GM19238 (cell line): ENCODE results near the gene CDC5L.

Experiments used
- DNase-seq: peaks from one replicate; pipeline ENCODE4 v3.0.0; 2011; ENCODE audit warnings: low spot score; ENCODE audit not compliant: insufficient read length

CDC5L gene

DNA sequence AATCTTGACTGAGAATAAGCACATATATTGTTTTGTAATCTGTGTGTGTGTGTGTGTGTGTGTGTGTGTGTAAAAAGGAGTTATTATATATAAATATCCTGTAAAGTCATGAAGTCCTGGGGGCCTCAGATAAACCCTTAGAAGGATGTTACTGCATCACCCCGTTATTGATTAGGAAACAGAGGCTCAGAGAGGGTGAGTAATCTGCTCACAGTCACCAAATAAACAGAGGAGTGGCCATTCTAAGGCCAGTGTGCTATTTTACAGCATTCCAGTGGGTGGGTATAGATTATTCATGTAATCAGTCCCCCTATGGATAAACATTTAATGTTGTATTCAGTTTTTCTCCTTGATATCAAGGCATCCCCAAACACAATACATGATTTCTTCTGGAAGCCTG, 87.1 kb downstream of the CDC5L start:
- no peak for DNase-seq

DNA sequence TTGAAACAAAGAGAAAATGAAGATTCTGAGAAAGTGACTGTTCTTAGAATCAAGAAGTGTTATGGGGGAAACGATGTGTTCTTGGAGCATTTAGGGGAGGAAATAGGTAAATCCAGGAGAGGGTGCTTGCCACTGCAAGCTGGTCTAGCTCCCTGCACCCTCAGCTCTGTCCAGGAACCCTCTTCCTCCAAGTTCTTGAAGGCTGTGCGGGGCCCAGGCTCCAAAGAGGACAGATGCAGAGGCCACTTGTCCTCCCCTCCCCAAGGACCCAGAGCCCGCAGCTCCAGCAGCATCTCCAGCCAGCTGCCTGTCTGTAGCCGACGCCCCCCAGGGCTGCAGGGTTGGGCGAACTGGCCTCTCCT, 87.9 kb downstream of the CDC5L start:
- no peak for DNase-seq

DNA sequence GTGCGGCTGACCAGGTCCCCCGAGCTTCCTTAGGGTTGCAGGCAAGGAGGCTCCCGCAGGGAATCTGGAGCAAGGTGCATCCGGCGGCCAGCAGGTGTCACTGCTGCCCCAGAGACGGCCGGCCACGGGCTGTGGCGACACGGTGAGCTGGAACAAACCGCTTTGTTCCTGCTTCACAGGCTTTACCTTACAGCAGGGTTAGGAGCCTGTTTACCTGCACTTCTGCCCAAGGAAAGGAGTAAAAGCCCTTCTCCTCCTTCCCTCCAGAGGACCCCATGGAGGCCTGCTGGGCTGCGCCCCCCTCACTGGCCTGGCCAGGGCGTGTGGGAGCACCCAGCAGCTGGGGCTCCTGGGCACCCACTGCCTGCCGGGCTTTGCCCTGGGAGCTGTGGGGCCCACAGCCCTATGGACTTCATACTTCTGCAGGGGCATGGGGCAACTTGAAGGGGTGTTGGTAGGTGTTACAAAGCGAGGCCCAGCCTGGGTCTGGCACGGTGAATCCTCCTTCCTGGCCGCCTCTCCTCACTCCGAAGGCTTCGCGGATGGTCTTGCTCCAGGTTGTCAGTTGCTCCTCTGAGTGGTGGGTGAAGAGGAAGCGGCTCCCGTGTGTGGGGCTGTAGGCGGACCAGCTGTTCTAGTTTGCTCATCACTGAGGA, 88.4 kb downstream of the CDC5L start:
- peak; percentile 76 for DNase-seq

DNA sequence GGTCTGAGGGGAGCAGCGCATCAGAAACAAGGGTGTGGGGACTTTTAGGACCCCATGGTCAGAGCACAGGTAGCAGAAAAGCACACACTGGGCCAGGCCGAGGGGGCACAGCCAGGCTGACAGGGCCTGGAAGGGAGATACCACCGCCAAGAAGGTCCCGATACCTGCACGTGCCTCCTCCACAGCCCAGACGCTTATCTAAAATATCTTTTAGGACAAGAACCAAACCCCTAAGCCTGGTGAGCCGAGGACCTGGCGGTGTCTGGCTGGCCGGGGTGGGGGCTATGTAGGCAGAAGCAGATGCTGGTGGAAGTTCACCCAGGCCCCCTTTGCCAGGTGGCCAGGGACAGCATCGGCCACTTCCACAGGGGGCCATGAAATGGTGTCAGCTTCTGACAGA, 89.3 kb downstream of the CDC5L start:
- no peak for DNase-seq

DNA sequence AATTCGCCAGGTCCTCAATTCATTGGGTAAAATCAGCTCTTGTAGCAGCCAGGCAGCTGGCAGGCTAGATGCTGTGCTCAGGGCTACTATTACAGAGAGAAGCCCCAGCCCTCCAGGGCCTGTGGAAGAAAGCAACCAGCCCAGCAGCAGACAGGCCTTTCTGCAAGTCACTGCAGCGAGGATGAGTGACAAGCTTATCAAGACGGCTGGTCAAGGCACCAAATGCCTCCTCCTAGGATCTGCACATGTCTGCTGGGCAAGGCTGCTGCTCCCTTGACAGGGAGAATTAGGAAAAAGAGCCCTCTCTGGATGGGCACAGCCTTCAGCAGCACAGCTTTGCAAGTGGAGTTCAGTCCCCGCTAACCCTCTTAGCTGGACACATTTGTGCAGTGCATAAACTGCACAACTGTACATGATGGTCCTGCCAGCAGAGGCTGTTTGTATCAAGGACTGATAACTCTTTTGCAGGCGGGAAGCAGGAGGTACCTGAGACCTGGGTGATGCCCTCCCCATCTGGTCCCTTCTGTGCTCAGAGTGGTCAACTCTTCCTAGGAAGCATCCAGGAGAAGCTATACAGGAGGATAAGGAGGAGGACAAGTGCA, 89.9 kb downstream of the CDC5L start:
- no peak for DNase-seq

DNA sequence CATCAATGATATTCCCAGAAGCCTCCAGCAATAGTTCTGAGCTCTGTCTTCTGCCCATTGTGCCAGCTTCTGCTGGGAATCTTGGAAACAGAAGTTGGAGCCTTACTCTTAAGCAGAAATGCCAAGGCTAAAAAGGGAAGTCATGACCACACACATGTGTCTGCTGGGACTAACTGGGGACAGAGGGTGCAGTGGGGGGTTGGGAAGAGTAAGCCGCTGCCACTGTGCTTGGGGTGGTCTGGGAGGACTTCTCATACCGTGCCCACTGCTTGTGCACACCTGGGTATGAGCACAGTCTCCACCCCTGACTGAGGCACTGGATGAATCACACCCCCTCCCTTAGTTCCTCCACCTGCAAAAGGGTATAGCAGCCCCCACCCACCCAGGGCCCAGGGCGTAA, 90.7 kb downstream of the CDC5L start:
- no peak for DNase-seq

DNA sequence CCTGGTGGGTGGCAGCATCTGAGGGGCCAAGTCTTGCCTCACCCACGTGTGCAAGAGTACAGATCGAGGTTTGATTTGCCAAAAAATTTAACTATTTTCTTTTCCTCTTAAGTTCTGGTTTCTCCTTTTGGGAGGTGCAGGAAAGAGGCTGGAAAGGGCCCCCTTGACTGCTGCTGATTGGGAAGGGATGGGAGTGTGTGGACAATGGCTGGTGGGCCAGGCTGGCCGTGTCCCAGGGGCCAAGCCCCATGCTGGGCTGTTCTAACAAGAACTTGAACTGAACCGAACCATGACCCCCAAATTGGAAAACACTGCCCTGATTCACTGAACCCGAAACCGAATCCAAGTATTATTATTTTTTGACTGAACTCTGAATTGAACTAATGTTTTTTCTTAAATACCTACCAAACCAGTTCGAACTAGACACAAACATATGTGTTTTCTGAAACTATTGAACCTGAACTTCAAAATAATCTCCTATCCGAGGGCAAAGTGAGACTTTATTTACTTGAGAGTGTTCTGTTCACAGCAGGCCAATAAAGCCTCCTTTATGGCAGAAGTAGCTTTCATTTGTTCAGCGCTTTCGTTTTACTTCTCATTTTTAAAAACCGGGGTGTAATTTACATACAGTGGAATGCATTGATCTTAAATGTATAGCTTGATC, 91.2 kb downstream of the CDC5L start:
- DNase-seq: no peak

DNA sequence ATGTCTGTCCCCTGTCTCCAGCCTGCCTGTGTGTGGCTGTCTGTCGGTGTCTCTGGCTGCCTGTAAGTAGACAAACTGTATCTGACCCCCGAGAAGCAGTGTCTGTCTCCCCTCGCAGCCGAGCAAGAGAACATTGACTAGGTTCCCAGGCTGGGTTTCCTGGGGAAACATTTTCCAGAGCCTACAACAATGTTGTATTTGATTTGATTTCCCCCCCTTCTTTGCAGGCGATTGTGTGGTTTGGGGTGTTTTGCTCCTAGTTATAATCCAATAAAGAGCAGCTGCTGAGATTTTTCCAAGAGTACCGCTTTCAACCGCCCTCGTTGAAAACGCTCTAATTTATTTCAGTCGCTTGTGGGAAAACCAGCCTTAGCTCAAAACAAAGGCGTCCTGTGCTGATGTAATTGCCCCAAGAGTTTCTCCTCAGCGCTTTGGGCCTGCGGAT, 92.6 kb downstream of the CDC5L start:
- DNase-seq: no peak

DNA sequence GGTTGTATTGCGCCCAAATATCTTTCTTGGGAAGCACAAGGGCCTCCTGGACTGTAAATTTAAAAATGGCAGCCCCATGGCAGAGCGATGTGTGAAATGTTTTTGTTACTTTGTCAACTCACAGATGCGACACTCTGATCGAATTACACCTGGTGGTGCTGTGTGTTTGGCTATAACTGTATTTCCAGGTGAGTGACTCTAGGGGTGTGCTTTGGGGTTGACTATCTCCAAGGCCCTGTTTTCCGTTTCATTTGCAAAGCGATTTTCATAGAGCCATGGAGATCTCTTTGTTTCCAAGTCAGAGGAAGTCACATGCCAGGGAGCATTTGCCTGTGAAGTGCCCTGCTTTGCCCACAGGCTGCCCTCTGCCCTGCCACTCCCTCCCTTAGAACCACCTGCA, 93.5 kb downstream of the CDC5L start:
- DNase-seq: no peak

DNA sequence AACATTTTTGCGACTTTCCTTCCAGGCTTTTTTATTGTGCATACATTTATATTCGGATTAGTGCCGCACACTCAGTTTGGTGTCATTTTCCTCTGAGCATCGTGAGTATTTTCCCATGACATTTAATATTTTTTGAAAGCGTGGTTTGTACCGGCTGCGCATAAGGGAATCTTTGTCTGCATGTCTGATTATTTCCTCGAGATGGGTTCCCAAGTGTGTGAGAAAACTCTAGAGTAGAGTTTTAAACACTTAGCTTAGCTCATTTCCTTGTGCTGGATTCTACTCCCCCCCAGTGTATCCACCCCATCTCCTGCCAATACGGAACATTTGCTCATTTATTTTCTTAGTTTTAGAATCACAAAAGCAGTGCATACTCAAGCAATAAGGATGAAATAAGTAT, 94.3 kb downstream of the CDC5L start:
- DNase-seq: no peak

DNA sequence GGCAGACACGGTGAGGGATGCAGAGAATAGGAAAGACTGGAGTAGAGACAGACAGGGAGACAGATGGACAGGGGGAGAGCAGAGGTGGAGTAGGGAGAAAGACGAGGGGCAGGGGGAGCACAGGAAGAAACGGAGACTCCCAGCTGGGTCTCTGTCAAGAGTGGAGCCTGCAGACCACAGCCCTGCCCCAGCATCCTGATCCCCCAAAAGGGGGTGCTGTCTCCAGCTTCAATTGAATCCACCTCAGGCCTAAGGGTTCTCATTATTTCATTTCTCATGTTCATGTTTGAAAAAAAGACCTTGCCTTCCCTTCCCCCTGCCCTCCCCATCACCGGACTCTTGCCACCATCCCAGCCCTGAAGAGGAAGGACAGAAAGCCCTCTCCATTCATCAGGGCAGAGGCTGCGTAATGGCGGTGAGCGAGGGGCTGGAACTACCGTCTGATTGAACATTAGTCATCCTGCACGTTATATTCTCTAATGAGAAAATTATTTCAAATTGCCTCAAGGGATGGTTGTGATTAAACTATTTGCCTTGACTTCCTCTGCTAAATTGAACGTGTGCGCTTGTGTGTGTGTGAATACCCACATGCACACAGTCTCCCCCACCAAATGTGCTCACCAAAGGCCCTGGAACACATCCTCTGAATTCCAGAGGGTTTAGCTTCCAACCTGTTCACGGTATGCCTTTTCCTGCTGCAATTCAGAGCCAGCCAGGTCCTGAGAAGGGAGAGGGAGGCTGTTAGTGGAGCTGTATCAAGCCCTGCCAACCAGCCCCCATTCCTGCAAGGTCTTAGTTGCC, 98.3 kb downstream of the CDC5L start:
- DNase-seq: no peak

DNA sequence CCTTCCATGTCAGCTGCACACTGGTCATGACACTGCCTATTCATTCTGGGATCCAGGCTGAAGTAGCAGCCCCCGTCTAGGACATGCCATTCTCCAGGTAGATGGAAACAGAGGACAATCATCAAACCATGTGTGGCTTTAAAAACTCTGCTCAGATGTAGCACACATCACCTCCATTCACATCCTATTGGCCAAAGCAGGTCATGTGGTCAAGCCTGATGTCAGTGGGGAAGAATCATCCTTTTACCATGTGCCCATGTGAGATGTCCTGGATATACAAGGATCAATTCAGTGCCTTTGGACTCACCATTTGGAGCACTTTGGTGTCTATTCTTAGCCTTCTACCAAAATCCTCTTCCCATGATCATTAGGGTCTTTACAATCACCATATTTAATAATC, 99.5 kb downstream of the CDC5L start:
- no peak for DNase-seq

DNA sequence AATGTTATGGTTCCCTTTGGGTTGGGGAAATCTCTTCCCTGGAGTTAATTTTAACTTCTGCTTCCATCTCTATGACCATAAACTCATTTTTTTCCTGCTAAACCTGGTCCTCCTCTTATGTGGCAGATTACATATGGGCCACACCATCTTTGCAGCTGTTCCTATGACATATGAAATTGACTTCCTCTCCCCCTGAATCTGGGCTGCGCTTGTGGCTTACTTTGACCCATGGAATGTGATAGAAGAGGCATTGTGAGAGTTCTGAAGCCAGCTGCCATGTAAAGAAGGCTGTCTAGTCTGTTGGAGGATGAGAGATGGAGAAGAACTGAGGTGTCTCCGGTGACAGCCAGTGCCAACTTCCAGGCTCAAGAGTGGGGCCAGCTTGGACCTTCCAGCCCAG, 100.1 kb downstream of the CDC5L start:
- DNase-seq: no peak

DNA sequence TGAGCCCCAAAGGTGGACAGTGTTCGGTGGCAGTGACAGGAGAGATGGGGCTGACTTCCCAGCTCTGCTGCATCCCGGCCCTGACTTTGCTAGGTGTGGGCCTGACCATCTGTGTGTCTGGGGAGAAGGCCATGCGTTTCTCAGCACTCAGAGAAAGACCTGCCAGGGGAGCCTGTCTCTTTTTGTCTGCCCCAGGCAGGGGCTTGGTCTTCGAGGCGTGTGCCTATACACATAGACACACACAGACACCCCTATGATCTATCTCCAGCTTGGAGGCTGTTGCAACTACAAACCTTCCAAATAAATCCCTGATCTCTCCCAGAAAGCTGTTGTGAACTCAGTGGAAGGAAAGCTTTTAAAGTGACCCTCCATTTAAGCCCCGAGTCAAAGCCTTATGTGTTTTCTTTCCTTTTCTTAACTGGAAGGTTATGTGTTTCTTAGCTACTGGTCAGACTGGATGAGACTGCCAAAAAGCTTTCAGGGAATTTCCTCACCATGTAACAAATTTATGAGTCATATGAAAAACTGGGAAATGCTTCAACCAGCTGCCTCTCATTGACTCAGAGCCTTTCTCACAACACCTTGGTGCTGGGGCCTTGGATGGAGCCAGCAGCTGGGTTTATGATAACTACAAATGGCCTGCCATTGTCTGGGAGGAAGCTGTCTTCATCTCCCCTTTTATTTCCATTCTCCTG, 102.6 kb downstream of the CDC5L start:
- DNase-seq: no peak

DNA sequence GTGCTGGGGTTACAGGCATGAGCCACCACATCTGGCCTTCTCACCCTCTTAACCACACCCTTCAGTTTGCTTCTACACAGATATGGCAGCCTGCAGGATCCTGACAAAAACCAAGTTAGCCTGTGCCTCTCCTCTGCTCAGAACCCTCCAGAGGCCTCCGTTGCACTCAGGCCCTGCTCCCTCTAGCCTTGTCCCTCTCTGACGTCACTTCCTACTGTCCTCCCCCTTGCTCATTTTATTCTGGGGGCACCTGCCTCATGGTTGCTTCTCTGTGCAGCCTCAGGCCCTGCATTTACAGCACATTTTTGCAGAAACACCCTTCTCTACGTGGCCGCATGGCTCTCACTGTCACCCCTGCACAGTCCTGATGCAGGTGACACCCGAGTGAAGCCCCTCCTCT, 105.6 kb downstream of the CDC5L start:
- no peak for DNase-seq

DNA sequence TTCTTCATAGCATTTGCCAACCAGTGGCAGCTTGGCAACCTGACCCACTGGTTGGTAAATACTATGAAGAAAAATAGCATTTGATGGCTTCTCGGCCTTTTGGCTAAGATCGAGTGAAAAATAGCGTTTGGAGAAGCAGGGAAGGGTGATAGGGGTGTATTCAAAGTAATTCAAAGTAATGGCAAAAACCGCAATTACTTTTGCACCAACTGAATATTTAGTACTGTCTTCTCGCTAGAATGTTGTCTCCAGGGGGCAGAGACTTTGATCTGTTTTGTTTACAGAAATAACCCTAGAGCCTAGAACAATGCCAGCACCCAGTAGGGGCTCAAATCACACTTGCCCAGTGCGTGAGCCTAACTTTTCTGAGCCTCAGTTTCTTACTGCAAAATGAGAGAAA, 106.1 kb downstream of the CDC5L start:
- no peak for DNase-seq

DNA sequence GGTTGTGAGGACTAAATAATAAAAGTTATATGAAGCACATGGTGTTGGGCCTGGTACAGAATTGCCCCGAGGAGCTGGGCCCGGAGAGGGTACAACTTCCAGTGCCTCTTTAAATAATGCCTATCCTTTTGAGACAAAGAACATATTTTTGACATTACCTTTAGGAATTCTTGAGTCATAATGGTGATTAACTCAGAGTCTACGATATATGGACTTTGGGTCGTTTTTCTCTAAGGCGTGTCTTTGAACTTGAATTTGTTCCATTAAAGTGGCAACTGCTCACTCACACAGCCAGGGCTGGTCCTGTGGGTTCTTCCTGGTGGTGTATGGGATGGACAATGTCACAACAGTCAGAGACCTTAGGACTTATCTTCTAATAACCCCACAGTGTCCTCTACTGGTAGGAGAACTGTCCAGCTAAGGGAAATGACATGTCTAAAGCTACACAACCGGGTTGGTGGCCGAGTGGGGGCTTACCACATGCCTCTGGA, 106.5 kb downstream of the CDC5L start:
- DNase-seq: no peak

DNA sequence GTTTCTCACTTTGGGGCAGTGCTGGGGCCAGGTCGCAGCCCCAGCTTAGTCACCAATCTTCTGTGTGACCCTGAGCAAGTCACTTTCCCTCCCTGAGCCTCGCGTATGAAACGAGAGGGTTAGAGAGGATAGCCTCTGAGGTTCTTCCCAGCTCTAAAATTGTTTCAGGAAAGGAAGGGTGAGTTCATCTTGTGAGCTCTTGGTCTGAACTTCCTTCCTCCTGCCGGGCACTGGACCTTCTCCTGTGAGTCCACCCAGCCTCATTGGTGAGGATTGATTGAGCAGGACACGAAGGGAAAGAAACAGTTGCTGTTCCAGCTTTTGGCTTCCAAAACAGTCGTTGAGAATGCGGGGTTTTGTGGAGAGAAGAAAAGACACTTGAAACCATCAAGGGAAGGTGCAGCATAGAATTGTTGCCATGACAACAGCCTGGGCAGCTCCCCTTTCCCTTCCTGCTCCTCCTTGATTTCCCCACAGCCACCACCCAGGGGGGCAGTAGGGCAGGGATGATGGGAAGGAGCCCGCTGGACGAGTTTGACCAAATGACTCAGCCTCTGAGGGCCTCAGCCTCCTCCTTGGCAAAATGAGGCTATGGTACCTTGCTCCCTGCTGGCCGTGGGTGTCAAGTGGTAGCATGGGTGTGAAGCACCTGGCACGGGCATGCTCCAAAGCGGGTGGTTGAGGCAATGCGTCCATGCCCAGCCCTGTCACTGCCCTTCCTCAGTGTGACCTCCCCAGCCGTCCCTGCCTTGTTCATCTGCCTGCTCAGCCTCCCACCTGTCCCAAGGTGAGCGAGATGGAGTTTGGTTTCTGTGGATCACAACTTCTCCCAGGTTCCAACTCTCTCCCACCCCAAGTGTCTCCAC, 107.8 kb downstream of the CDC5L start:
- DNase-seq: no peak

DNA sequence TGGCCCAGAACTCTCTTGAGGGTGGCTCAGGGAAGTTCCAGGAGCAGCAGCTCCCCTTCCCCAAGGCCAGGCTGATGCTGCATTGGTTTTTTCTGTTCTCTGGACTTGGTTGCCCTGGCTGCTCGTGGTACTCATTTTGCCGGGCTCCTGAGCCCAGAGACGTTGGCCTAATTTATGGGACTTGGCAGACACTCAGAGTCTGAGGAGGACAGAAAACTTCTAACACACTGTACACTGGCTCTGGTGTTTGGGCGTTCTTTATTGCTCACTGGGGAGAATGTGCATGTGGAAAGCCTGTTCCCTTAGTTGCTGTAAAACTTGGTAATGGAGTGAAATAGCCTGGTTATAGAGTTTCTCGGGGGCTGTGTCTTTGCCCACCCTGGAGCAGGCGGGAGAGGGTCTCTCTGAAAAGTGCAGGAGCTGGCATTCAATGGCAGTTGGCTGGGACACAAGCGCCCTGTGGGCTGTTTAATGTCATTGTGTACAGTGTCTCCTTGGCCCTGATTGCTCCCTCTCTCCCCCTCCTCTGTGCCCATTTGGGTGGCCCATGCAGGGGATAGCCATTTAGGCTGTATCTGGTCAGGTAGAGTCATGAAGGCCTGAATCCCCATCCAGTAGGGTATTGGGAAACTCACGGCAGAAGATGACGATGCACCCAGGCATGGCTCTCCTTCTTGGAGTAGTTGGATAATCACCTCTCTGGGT, 109.3 kb downstream of the CDC5L start:
- DNase-seq: no peak

DNA sequence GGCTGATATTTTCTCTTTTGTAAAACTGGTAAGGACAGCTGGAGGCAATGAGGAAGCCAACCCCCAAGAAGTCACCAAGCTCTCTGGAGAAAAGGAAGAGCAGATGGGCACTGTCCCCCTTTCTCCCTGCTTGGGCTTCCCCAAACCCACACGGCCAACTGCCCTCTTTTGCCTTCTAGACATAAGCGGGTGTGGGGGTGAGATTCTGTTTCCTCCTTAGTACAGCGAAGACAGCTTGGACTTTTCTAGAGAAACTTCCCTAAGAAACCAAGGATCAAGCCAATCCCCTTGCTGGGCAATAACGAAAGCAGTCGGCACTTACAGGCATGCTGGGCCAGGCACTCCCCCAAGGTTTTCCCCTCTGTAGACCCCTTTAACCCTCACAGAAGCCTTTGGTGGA, 110.3 kb downstream of the CDC5L start:
- DNase-seq: no peak
